Activated CD4-positive, alpha-beta T cell treated with anti-CD3 and anti-CD28 coated beads, Interleukin-2, amount 10 ng/mL, durations not matched to agents 7 days and 5 days (primary cell): ENCODE measurements around the gene ZMYND11. TPM values are rescaled to one million over a fixed set of nuclear protein-coding genes. Genes with fewer than 3 reads are reported as not detected.

ENCODE experiments used
- CTCF ChIA-PET: fragments of 350-600 bp; sonication (Branson Sonifier 250); formaldehyde crosslinking; loops from one replicate; lab custom pipeline; 2021; ENCODE audit warnings: antibody characterized with exemption; lab: Charles Lee
- POLR2A ChIA-PET: fragments of 350-600 bp; sonication (Branson Sonifier 250); formaldehyde crosslinking; loops from one replicate; lab custom pipeline; 2021; ENCODE audit warnings: antibody characterized with exemption; lab: Charles Lee
- DNase-seq: peaks from one replicate; pipeline ENCODE4 v3.0.0-alpha.2; 2020
- H3K27ac Mint-ChIP-seq: one replicate; pipeline ENCODE4 v1.8.0; 2021; ENCODE audit warnings: mild to moderate bottlenecking, moderate library complexity, mixed read lengths
- H3K27me3 Mint-ChIP-seq: one replicate; pipeline ENCODE4 v1.8.0; 2021; ENCODE audit warnings: mixed read lengths
- H3K36me3 Mint-ChIP-seq: one replicate; pipeline ENCODE4 v1.8.0; 2021; ENCODE audit warnings: low read depth, mixed read lengths
- H3K4me1 Mint-ChIP-seq: one replicate; pipeline ENCODE4 v1.8.0; 2021; ENCODE audit warnings: mixed read lengths
- H3K4me3 Mint-ChIP-seq: one replicate; pipeline ENCODE4 v1.8.0; 2021; ENCODE audit warnings: mild to moderate bottlenecking, moderate library complexity, mixed read lengths
- H3K9me3 Mint-ChIP-seq: one replicate; pipeline ENCODE4 v1.8.0; 2021; ENCODE audit warnings: mixed read lengths
- total RNA-seq, 2 experiments: library from RNA; stranded (reverse); gene quantifications; one replicate each; pipeline ENCODE4 v1.2.3, GENCODE V29; 2021

ZMYND11 gene
- total RNA-seq: 10 to 100 TPM; 37.5 to 44.3 TPM

- ChIA-PET CTCF (interaction anchor here (2.4 kb wide), 1 partner anchor 17 kb away, joined by 6 read pairs; no protein-coding TSS in a partner anchor), POLR2A (no interaction called here)
- Mint-ChIP-seq H3K4me3 (peak within 1 kb of the TSS; percentile 90), H3K9me3 (no peaks in the 10 kb centered on the region), H3K36me3 (peaks cover 2% of the 10 kb centered on the region), H3K27ac (peak within 1 kb of the TSS; percentile 92), H3K4me1 (peaks cover 38% of the 10 kb centered on the region), H3K27me3 (no peaks in the 10 kb centered on the region)
- DNase-seq: peak; percentile 65
Measured at GRCh38 chr10:135132-135600, at the start of gene ZMYND11. TSS of gene ZMYND11 (plus strand) at chr10:135455. CDS start at chr10:180013, 44,558 bp downstream.

GRCh38 chr10:86031-86430, 49.2 kb upstream of the ZMYND11 start:
- POLR2A ChIA-PET: no interaction called here
- Mint-ChIP-seq H3K27ac (no peak overlapping the region), H3K27me3 (no peaks in the 10 kb centered on the region), H3K4me1 (peaks cover 7% of the 10 kb centered on the region), H3K4me3 (no peak overlapping the region), H3K9me3 (no peaks in the 10 kb centered on the region), H3K36me3 (no peaks in the 10 kb centered on the region)
- CTCF ChIA-PET: no interaction called here
- DNase-seq: no peak

DNA sequence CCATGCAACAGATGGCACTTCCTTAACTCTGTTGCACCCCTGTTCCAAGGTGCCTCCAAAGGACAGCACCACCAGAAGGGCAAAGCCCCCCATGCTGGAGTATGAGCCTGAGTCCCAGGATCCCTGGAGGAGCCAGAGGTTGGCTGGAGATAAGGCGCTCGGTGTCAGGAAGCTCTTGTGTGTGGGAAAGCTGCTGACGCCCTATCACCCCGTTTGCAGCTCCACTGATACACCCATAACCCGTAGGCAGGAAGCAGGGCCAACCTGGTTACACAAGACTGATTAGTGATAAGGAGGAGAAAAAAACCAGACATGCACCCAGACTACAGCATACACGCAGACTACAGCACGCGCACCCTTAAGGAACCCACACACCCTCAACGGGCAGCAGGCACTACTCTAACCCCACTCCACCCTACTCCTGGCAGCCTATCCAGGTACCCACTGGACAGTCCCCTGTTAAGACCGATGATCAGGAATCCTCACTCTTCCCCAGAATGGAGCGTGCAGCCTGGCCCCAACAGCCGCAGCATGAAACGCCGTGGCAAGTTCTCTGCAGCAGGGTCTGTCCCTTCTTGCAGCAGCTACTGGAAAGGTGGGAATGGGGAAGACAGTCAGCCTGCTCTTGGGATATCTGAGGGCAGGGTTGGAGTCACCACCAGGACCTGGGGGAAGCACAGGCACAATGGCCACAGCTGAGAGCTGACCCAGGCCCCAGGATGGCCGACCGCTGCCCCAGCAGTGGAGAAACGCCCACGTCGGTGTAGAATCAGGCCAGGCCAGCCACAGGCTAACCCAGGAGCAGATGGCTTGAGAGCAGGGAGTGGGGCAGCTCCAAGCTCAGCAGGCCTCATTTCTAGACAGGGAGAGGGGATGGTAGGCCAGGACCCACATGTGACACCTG, 47.8 kb upstream of the ZMYND11 start:
- peak; percentile 31 for DNase-seq

GRCh38 chr10:88253-88652, 47.0 kb upstream of the ZMYND11 start:
- peaks cover 7% of the 10 kb centered on the region for H3K4me1 Mint-ChIP-seq
- H3K36me3 Mint-ChIP-seq: no peaks in the 10 kb centered on the region
- H3K27me3 Mint-ChIP-seq: no peaks in the 10 kb centered on the region
- no peak overlapping the region for H3K27ac Mint-ChIP-seq
- no peaks in the 10 kb centered on the region for H3K9me3 Mint-ChIP-seq
- ChIA-PET CTCF (no interaction called here), POLR2A (no interaction called here)
- DNase-seq: no peak
- H3K4me3 Mint-ChIP-seq: no peak overlapping the region

More for the DNA sequence above, 47.8 kb upstream of the ZMYND11 start:
- Mint-ChIP-seq H3K27ac (no peak overlapping the region), H3K36me3 (no peaks in the 10 kb centered on the region), H3K9me3 (no peaks in the 10 kb centered on the region), H3K4me3 (no peak overlapping the region), H3K4me1 (peaks cover 7% of the 10 kb centered on the region), H3K27me3 (no peaks in the 10 kb centered on the region)
- POLR2A ChIA-PET: no interaction called here
- CTCF ChIA-PET: no interaction called here

- no peaks in the 10 kb centered on the region for H3K36me3 Mint-ChIP-seq
- no peaks in the 10 kb centered on the region for H3K9me3 Mint-ChIP-seq
- no peak overlapping the region for H3K4me3 Mint-ChIP-seq
- no peak overlapping the region for H3K27ac Mint-ChIP-seq
- H3K27me3 Mint-ChIP-seq: no peaks in the 10 kb centered on the region
- DNase-seq: no peak
- peaks cover 7% of the 10 kb centered on the region for H3K4me1 Mint-ChIP-seq
- ChIA-PET POLR2A (no interaction called here), CTCF (interaction anchor here (0.7 to 1.2 kb wide), 2 partner anchors 9 to 1203 kb away, joined by 3 read pairs; no protein-coding TSS in a partner anchor)
Measured at GRCh38 chr10:89248-89647, 46.0 kb upstream of the ZMYND11 start.

- CTCF ChIA-PET: interaction anchor here (1.2 kb wide), 1 partner anchor 10 kb away, joined by 3 read pairs; no protein-coding TSS in a partner anchor
Measured at GRCh38 chr10:90161-90560, 45.1 kb upstream of the ZMYND11 start.

GRCh38 chr10:91313-91712, 43.9 kb upstream of the ZMYND11 start:
- no peak overlapping the region for H3K4me3 Mint-ChIP-seq

More at GRCh38 chr10:90161-90560, 45.1 kb upstream of the ZMYND11 start:
- DNase-seq: no peak
- no peak overlapping the region for H3K27ac Mint-ChIP-seq
- H3K27me3 Mint-ChIP-seq: peaks cover 4% of the 10 kb centered on the region
- POLR2A ChIA-PET: no interaction called here
- H3K4me3 Mint-ChIP-seq: no peak overlapping the region
- H3K9me3 Mint-ChIP-seq: peaks cover 6% of the 10 kb centered on the region
- peaks cover 7% of the 10 kb centered on the region for H3K4me1 Mint-ChIP-seq
- no peaks in the 10 kb centered on the region for H3K36me3 Mint-ChIP-seq

DNA sequence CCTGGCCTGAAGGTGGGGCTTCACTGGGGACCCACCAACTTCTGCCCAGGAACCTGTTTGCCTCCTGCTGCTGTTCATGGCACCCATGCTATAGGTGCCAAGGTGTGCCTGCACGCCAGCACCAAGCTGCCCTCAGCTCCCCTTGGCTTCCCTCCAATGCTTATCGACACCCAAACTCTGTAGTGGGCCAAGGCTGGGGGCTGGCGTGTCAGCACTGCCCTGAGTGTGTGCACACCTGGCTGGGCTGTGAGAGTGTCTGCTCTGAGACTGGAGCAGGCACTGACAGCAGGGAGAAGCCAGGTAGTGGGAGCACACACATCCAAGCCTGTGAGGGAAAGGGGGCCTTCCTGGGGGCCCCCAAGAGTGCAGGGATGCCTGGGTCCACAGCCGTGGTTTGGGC, 43.1 kb upstream of the ZMYND11 start:
- H3K36me3 Mint-ChIP-seq: peaks cover 3% of the 10 kb centered on the region
- ChIA-PET POLR2A (no interaction called here), CTCF (interaction anchor here (1.2 kb wide), 1 partner anchor 15 kb away, joined by 5 read pairs; no protein-coding TSS in a partner anchor)
- H3K9me3 Mint-ChIP-seq: peaks cover 14% of the 10 kb centered on the region
- no peak overlapping the region for H3K27ac Mint-ChIP-seq
- DNase-seq: no peak
- no peak overlapping the region for H3K4me3 Mint-ChIP-seq
- peaks cover 4% of the 10 kb centered on the region for H3K4me1 Mint-ChIP-seq
- peaks cover 4% of the 10 kb centered on the region for H3K27me3 Mint-ChIP-seq

More at GRCh38 chr10:91313-91712, 43.9 kb upstream of the ZMYND11 start:
- no peaks in the 10 kb centered on the region for H3K36me3 Mint-ChIP-seq
- H3K9me3 Mint-ChIP-seq: peaks cover 10% of the 10 kb centered on the region
- no peak overlapping the region for H3K27ac Mint-ChIP-seq
- POLR2A ChIA-PET: no interaction called here
- no peak for DNase-seq
- CTCF ChIA-PET: interaction anchor here (1.2 kb wide), 1 partner anchor 15 kb away, joined by 5 read pairs; no protein-coding TSS in a partner anchor
- H3K27me3 Mint-ChIP-seq: peaks cover 4% of the 10 kb centered on the region
- H3K4me1 Mint-ChIP-seq: peaks cover 7% of the 10 kb centered on the region

- Mint-ChIP-seq H3K9me3 (peaks cover 20% of the 10 kb centered on the region), H3K27ac (no peak overlapping the region), H3K4me1 (no peaks in the 10 kb centered on the region), H3K4me3 (no peak overlapping the region), H3K27me3 (peaks cover 4% of the 10 kb centered on the region), H3K36me3 (peaks cover 3% of the 10 kb centered on the region)
- CTCF ChIA-PET: no interaction called here
- POLR2A ChIA-PET: no interaction called here
- DNase-seq: no peak
Measured at GRCh38 chr10:92846-93245, 42.4 kb upstream of the ZMYND11 start.

- Mint-ChIP-seq H3K9me3 (peaks cover 22% of the 10 kb centered on the region), H3K36me3 (peaks cover 3% of the 10 kb centered on the region), H3K4me1 (no peaks in the 10 kb centered on the region), H3K4me3 (no peak overlapping the region), H3K27ac (no peak overlapping the region), H3K27me3 (peaks cover 4% of the 10 kb centered on the region)
- POLR2A ChIA-PET: no interaction called here
- DNase-seq: no peak
- CTCF ChIA-PET: no interaction called here
Measured at GRCh38 chr10:94613-95012, 40.6 kb upstream of the ZMYND11 start.

DNA sequence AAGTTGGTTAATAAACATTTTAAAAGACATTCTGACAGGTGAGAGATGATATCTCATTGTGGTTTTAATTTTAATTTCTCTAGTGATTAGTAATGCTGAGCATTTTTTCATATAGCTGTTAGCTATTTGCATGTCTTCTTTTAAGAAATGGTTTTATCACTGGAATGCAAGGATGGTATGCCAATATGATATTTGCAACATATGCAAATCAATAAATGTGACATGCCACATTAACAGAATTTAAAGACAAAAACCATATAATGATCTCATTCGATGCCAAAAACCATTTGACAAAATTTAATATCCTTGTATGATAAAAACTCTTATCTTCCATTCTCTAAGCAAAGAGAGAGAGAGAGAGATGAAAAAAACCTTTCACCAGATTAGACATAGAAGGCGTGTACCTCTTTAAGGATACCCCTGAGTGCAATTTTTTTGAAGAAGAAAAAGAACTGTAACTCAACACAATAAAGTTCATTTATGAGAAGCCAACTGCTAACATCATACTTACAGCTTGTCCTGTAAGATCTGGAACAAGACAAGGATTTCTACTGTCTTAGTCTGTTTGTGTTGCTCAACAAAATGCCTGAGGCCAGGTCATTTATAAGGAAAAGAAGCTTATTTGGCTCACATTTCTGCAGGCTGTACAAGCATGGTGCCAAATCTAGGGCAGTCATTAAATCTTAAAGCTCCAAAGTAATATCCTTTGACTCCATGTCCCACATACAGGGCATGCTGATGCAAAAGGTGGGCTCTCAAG, 39.7 kb upstream of the ZMYND11 start:
- peaks cover 22% of the 10 kb centered on the region for H3K9me3 Mint-ChIP-seq
- H3K4me1 Mint-ChIP-seq: no peaks in the 10 kb centered on the region
- H3K27ac Mint-ChIP-seq: no peak overlapping the region
- no peak for DNase-seq
- ChIA-PET POLR2A (no interaction called here), CTCF (no interaction called here)
- no peak overlapping the region for H3K4me3 Mint-ChIP-seq
- peaks cover 4% of the 10 kb centered on the region for H3K27me3 Mint-ChIP-seq
- H3K36me3 Mint-ChIP-seq: peaks cover 3% of the 10 kb centered on the region

DNA sequence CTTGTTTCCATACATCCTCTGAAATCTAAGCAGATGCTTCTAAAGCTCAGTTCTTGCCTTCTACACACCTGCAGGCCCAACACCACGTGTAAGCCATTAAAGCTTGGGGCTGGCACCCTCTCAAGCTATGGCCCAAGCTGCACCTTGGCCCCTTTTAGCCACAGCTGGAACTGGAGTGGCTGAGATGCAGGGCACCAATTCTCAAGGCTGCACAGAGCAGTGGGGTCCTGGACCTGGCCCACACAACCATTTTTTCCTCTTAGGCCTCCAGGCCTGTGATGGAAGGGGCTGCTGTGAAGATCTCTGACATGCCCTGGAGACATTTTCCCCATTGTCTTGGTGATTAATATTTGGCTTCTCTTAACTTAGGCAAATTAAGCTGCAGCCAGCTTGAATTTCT, 38.8 kb upstream of the ZMYND11 start:
- DNase-seq: no peak
- ChIA-PET CTCF (no interaction called here), POLR2A (no interaction called here)
- no peak overlapping the region for H3K27ac Mint-ChIP-seq
- no peaks in the 10 kb centered on the region for H3K4me1 Mint-ChIP-seq
- peaks cover 22% of the 10 kb centered on the region for H3K9me3 Mint-ChIP-seq
- H3K4me3 Mint-ChIP-seq: no peak overlapping the region
- peaks cover 4% of the 10 kb centered on the region for H3K27me3 Mint-ChIP-seq
- H3K36me3 Mint-ChIP-seq: peaks cover 3% of the 10 kb centered on the region

DNA sequence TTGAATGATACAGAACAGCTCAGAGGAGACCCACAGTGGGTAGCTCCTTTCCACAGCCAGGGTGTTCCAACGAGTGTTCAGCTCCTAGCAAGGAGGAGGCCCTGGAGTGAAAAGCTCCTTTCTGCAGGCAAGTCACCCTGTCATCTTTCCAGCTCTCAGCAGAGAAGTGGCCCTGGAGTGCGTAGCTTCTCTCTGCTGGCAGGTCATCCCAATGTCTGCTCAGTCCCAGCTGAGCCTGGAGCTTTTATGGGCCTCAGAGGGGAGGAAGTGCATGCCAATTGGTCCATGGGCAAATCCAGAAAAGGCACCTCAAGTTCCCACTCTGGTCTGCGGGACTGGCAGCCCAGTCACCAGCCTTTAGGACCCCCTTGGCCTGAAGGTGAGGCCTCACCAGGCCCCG, 30.8 kb upstream of the ZMYND11 start:
- Mint-ChIP-seq H3K4me3 (no peak overlapping the region), H3K9me3 (peaks cover 2% of the 10 kb centered on the region), H3K4me1 (peaks cover 12% of the 10 kb centered on the region), H3K27ac (no peak overlapping the region), H3K27me3 (peaks cover 2% of the 10 kb centered on the region), H3K36me3 (peaks cover 2% of the 10 kb centered on the region)
- CTCF ChIA-PET: no interaction called here
- POLR2A ChIA-PET: no interaction called here
- no peak for DNase-seq
